ENCODE results near the gene C2CD2. TPM values are rescaled to one million over a fixed set of nuclear protein-coding genes. Genes with fewer than 3 reads are reported as not detected.

Gene C2CD2
- total RNA-seq, 1 donor from 2014 or later, result 6.7 TPM

DNA sequence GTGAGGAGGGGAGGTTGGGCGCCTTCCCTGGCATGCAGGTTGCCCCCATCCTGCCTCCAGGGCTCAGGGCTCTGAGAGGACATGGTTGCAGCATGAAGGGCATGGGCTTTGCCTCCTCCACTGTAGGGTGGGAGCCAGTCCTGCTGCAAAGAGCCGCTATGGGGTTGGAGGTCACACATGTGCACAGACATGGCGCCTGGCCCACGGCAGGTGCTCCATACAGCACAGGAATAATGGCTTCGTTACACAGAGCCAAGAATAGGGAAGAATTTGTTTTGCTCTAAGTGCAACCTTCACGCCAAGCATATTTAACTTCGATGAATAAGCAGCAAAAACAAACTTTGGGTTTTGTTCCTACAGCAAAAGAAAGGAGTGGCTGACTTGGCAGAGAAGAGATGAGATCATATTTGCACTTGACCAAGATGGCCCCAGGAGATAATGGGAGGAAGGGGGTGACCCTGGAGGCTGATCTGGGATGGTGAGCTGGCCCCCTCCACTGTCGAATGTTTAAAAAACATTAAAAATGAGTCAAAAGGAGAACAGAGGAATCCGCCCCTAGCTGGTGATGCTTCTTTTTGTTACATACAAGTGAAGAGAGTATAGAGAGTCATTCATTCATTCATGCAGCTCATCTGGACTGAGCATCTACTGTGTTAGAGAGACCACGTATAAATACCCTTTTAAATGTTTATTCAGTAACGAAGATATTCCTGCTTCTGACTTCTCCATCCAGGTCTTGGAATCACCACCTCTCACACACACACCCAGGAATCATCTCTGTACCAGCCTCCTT, 12.4 kb upstream of the C2CD2 start:
- Mint-ChIP-seq H3K27me3 (peaks cover 26% of the 10 kb centered on the region), H3K36me3 (ENCODE audit: low read depth) (no peaks in the 10 kb centered on the region), H3K4me3 (no peak overlapping the region), H3K4me1 (peaks cover 17% of the 10 kb centered on the region), H3K27ac (no peak overlapping the region), H3K9me3 (no peaks in the 10 kb centered on the region)
- CTCF ChIA-PET, result no interaction called here
- ATAC-seq (ENCODE audit: low read depth) (no peak), DNase-seq (no peak)
- intact Hi-C loops (cut with micrococcal nuclease), result loop anchor here (5.0 kb wide), 1 partner anchor 39 kb away; no protein-coding TSS in a partner anchor
- POLR2A ChIA-PET, result no interaction called here
- TF ChIP-seq, protein P1, sequence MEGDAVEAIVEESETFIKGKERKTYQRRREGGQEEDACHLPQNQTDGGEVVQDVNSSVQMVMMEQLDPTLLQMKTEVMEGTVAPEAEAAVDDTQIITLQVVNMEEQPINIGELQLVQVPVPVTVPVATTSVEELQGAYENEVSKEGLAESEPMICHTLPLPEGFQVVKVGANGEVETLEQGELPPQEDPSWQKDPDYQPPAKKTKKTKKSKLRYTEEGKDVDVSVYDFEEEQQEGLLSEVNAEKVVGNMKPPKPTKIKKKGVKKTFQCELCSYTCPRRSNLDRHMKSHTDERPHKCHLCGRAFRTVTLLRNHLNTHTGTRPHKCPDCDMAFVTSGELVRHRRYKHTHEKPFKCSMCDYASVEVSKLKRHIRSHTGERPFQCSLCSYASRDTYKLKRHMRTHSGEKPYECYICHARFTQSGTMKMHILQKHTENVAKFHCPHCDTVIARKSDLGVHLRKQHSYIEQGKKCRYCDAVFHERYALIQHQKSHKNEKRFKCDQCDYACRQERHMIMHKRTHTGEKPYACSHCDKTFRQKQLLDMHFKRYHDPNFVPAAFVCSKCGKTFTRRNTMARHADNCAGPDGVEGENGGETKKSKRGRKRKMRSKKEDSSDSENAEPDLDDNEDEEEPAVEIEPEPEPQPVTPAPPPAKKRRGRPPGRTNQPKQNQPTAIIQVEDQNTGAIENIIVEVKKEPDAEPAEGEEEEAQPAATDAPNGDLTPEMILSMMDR (IDR thresholded peaks at IDR 0.05), result no peak

GRCh38 chr21:41965461-41966013, 11.7 kb upstream of the C2CD2 start:
- Mint-ChIP-seq H3K4me1 (peaks cover 19% of the 10 kb centered on the region), H3K27me3 (peaks cover 28% of the 10 kb centered on the region), H3K36me3 (ENCODE audit: low read depth) (no peaks in the 10 kb centered on the region), H3K4me3 (no peak overlapping the region), H3K9me3 (no peaks in the 10 kb centered on the region), H3K27ac (no peak overlapping the region)
- no peak for ATAC-seq (ENCODE audit: low read depth)
- TF ChIP-seq, protein P1 (IDR thresholded peaks at IDR 0.05), result no peak
- ChIA-PET POLR2A (interaction anchor here (0.6 kb wide), 1 partner anchor 13 kb away, joined by 3 read pairs; no protein-coding TSS in a partner anchor), CTCF (no interaction called here)
- no peak for DNase-seq
- intact Hi-C loops (cut with micrococcal nuclease), result loop anchor here (5.0 kb wide), 1 partner anchor 38 kb away; no protein-coding TSS in a partner anchor

- peak; percentile 73 for ATAC-seq (ENCODE audit: low read depth)
- intact Hi-C loops (cut with micrococcal nuclease), result loop anchor here (5.0 kb wide), 1 partner anchor 38 kb away; no protein-coding TSS in a partner anchor
- no peak for DNase-seq
- Mint-ChIP-seq H3K4me3 (no peak overlapping the region), H3K9me3 (no peaks in the 10 kb centered on the region), H3K27ac (no peak overlapping the region), H3K27me3 (peaks cover 28% of the 10 kb centered on the region), H3K36me3 (ENCODE audit: low read depth) (no peaks in the 10 kb centered on the region), H3K4me1 (peaks cover 19% of the 10 kb centered on the region)
- TF ChIP-seq, protein P1 (IDR thresholded peaks at IDR 0.05), result no peak
- ChIA-PET CTCF (no interaction called here), POLR2A (interaction anchor here (0.6 kb wide), 1 partner anchor 13 kb away, joined by 3 read pairs; no protein-coding TSS in a partner anchor)
Measured at GRCh38 chr21:41965045-41965444, 11.2 kb upstream of the C2CD2 start.

DNA sequence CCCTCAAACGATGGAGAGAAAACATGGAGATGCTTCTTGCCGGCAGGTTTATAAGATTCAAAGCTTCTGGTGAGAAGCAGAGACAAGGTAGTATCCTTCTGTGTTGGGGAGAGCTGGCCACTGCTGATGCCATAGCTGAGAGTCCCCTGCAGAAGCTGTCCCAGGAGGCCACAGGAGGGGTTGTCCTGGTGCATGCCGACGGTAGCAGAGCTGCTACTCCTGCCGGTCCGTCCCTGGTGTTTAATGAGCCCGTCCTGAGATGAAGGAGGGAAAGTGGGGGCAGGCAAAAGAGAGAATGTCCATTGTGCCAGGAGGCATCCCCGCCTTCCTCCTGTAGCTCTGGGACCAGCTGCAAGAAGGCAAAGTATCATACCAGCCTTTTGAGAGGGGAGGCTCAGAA, 10.4 kb upstream of the C2CD2 start:
- peaks cover 19% of the 10 kb centered on the region for H3K4me1 Mint-ChIP-seq
- no peaks in the 10 kb centered on the region for H3K36me3 Mint-ChIP-seq (ENCODE audit: low read depth)
- intact Hi-C loops (cut with micrococcal nuclease), result no loop called here
- ChIA-PET POLR2A (interaction anchor here (0.5 kb wide), 1 partner anchor 534 kb away, joined by 4 read pairs; no protein-coding TSS in a partner anchor), CTCF (no interaction called here)
- no peak for ATAC-seq (ENCODE audit: low read depth)
- H3K4me3 Mint-ChIP-seq, result no peak overlapping the region
- no peaks in the 10 kb centered on the region for H3K9me3 Mint-ChIP-seq
- no peak overlapping the region for H3K27ac Mint-ChIP-seq
- DNase-seq, result no peak
- peaks cover 28% of the 10 kb centered on the region for H3K27me3 Mint-ChIP-seq
- TF ChIP-seq, protein P1 (IDR thresholded peaks at IDR 0.05), result no peak

DNA sequence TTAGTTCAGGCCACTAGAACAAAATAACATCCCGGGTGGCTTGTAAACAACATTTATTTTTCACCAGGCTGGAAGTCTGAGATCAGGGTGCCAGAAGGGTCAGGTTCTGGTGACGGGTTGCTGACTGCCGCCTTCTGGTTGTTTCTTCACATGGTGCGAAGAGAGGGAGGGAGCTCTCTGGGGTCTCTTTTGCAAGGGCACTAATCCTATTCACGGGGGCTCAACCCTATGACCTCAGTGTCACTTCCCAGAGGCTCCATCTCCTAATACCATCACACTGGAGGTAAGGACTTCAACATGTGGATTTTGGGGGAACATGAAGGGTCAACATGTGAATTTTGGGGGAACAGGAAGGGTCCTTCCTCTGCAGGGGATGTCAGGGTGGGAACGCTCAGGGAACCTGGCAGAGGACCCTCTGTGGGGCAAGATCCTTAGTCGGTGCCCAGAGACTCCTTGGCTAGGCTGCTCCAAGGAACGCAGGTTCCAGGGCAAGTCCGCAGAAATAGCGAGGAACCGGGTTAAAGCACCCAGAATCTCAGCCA, 8.7 kb upstream of the C2CD2 start:
- peaks cover 28% of the 10 kb centered on the region for H3K27me3 Mint-ChIP-seq
- intact Hi-C loops (cut with micrococcal nuclease), result no loop called here
- ChIA-PET POLR2A (no interaction called here), CTCF (no interaction called here)
- no peaks in the 10 kb centered on the region for H3K36me3 Mint-ChIP-seq (ENCODE audit: low read depth)
- H3K9me3 Mint-ChIP-seq, result no peaks in the 10 kb centered on the region
- ATAC-seq (ENCODE audit: low read depth), result no peak
- H3K4me1 Mint-ChIP-seq, result peaks cover 19% of the 10 kb centered on the region
- TF ChIP-seq, protein P1 (IDR thresholded peaks at IDR 0.05), result no peak
- no peak overlapping the region for H3K27ac Mint-ChIP-seq
- no peak for DNase-seq
- no peak overlapping the region for H3K4me3 Mint-ChIP-seq
